Embryonic facial prominence (tissue), 1 donor: ENCODE results near the gene SESN2.
"Not testable (repeated sequence)": the region's sequence is repeated elsewhere in the genome, so short reads cannot be mapped to it uniquely, and the experiment has no call there.

Source experiments
- DNase-seq: peaks from one replicate; pipeline ENCODE4 v3.0.0-alpha.2; 2016; ENCODE audit errors: extremely low spot score

SESN2 gene

DNA sequence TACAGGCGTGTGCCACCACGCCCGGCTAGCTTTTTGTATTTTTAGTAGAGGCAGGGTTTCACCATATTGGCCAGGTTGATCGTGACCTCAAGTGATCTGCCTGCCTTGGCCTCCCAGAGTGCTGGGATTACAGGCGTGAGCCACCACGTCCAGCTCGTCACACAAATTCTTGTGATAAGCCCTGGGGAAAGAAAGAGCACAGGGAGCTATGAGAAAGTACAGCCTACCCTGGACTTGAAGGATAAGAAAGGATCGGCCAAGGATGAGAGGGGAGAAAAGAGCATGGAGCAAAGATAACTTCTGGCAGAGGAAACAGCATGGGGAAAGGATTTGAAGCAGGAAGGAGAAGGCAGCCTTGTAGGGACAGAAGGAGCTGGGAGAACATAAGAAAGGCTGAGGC is 29.2 kb downstream of the SESN2 start:
- no peak for DNase-seq

DNA sequence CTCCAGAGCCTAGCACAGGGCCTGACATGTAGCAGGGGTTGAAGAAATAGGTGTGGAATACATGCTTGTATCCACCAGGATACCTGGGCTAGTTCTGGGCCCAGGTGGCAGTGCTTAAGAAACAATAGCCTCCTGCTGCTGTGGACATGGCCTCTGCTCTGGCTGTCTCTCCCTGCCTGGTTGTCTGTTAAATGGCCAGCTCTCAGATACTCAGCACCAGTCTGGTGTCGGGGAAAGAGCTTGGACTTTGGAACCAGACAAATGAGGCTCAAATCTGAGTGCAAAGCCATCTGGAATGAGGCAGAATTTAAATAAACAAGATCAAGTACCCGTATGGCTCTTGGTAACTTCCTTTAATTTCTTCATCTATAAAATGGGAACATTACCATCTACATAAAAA is 31.5 kb downstream of the SESN2 start:
- no peak for DNase-seq

DNA sequence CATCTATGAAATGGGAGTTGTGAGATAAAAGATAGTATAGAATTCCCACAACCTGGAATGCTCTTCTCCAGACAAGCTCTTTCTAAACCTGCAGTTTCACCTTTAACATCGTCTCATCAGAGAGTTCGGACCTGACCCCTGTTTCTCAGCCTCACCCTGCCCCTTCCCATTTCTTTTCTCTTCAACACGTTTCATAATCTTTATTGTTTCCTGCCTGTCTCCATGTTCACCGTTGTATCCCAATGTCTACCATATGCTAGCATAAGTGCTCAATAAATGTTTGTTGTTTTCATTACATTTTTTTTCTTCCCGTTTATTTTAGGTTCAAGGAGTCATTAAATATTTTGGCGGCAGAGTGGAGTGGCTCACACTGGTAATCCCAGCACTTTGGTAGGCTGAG is 32.4 kb downstream of the SESN2 start:
- DNase-seq: no peak

DNA sequence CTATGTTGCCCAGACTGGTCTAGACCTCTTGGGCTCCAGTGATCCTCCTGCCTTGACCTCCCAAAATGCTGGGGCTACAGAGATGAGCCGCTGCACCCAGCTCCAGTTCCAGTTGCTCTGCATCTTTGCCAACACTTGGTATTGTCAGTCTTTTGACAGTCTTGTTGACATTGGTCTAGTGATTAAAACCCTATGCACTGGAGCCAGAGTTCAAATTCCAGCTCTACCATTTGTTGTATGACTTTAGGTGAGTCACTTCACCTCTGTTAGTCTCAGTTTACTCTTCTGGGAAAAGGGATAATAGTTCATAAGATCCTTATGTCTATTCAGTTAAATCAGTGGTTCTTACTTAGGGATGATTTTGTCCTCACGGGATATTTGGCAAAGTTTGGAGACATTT is 36.6 kb downstream of the SESN2 start:
- DNase-seq: no peak

DNA sequence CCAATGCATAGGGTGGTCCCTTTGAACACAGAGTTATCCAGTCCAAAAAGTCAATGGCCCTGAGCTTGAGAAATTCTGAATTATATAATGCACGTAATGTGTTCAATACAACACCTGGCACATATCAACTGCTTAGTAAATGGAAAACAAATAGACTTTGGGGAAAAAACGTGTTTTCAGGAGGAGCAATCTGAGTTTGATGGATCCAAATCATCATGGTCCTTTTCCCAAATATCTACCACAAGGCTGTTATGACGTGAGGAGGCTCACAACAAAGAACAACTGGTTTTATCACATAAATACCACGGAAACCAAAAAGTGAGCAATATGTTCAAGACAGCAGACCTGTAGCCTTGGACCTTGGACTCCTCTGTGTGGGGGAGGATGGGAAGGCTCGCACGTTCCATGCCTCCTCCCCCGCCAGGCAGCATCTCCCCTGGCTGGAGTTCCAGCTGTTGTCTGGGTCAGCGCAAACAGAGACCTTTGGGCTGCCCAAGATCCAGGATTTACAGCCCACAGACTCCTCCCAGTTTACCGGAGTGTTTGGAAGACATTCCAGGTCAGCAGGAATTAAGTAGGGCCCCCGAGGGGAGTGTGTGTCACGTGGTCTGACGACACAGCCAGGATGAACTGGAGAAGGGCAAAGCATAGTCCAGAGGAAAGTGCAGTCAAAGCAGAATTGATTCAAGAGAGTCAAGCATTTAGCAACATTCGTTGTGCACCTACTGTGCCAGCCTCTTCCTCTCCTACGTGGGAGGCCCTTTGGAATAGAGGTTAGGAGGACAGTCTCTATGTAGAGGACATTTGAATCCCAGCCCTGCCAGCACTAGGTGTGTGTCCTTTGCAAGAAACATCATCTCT is 37.3 kb downstream of the SESN2 start:
- DNase-seq: no peak

DNA sequence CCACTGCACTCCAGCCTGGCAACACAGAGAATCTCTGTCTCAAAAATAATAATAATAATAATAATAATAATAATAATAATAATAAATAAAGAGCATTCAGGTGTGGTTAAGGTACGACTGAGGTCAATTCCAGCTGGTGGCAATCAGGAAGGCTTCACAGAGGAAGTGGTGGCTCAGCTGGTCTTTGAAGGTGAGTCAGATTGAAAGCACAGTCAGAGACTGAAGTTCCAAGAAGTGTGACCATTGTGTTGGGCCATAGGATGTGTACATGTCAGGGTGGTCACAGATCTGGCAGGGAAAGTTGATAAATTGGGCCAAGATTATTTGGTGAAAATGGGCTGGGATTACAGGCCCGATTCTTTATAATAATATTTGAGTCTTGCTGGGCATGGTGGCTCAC is 38.5 kb downstream of the SESN2 start:
- DNase-seq: no peak

DNA sequence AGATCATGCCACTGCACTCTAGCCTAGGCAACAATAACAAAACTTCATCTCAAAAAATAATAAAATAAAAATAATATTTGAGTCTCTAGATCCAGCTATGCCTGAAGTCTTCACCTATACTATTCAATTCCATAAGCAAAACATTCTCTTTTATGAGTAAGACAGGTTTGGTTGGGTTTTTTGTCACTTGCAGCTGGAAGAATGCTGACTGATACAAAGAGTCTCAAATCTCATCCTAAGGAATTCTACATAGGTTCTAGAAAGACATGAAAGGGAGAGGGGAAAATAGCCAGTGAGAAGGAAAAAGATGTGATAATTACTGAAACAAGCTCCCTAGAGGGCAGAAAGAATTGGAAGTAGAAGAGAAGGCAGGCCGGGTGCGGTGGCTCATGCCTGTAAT is 39.1 kb downstream of the SESN2 start:
- DNase-seq: no peak

DNA sequence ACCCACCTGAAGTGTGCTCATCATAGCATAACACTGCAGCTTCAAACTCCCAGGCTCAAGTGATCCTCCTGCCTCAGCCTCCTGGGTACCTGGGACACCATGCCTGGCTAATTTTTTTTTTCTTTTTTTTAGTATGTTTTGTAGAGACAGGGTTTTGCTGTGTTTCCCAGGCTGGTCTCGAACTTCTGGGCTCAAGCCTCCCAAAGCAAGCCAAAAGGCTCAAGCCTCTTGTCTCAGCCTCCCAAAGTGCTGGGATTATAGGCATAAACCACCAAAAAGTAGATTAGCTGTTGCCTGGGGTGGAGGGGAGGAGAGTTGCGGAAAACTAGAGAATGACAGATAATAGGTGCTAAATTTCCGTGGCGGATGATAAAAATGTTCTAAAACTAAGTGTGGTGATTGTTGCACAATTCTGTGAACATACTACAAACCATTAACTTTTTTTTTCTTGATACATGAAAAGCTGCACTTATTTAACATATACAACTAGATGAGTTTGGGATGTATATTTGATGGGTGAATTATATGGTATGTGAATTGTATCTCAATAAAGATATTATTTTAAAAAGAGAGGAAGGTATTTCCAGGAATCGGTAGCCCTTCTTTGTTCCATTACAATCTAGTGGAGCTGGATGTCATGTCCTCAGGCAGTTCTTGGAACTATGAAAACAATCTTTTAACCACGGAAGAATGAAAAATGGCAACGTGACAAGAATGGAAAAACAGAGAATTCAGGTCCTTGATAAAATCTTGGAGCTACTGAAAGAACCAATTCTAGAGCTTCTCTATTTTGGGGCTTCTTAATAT is 42.3 kb downstream of the SESN2 start:
- no peak for DNase-seq

DNA sequence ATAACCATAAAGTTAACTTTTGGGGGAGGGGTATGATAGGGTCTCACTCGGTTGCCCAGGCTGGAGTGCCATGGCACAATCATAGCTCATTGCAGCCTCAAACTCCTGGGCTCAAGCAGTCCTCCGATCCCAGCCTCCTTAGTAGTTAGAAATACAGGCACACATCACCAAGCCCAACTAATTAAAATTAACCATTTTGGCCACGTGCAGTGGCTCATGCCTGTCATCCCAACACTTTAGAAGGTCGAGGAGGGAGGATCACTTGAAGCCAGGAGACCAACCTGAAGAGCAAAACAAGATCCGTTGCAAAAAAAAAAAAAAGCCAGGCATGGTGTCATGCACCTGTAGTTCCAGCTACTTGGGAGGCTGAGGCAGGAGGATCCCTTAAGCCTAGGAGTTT is 42.9 kb downstream of the SESN2 start:
- no peak for DNase-seq

DNA sequence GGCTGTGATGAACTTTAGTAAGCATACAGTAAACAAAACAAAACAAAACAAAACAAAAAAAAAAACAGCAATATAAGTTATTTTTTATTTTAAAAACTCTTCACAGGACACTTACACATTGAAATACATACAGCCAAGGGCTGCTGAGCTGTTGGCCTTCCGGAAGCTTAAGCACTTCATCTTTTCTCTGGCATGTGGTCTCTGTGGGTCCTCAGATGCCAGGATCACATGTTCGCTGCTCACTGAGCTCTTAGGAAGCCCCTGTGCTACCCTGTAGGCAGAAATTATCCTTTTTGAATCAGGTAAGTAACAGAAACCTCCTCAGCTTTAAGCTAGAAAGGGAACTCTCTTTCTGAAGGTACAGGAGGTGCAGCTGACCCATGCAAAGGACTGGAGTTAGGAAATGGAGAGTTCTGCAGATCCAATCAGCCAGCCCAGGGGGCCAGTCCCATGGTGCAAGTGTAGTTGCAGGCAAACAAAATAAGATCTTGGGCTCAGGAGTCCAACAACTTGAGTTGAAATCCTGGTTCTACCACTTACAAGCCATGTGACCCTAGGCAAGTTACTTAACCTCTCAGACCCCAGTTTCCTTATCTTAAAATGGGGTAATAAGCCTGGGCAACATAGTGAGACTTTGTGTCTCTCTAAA is 47.1 kb downstream of the SESN2 start:
- no peak for DNase-seq

DNA sequence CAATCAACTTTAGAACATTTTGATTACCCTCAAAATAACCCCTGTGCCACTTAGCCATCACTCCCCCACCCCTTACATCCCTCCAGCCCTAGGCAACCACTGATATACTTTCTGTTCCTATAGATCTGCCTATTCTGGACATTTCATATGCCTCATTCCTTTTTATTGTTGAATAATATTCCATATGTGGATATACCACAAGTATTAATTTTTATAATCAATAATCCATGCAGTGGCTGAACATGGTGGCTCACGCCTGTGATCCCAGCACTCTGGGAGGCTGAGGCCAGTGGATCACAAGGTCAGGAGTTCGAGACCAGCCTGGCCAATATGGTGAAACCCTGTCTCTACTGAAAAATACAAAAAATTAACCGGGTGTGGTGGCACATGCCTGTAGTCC is 49.4 kb downstream of the SESN2 start:
- DNase-seq: no peak

DNA sequence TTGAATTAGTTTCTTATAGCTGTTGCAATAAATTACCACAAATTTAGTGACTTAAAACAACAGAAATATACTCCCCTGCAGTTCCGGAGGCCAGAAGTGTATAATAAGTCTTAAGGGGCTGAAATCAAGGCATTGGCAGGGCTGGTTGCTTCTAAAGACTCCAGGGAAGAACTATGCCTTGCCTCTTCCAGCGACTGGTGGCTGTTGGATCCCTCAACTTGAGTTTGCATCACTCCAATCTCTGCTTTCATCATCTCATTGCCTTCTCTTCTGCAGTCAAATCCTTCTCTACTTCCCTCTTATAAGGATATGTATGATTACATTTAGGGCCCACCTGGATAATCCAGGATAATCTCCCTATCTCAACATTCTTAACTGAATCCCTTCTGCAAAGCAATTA is 50.4 kb downstream of the SESN2 start:
- no peak for DNase-seq

DNA sequence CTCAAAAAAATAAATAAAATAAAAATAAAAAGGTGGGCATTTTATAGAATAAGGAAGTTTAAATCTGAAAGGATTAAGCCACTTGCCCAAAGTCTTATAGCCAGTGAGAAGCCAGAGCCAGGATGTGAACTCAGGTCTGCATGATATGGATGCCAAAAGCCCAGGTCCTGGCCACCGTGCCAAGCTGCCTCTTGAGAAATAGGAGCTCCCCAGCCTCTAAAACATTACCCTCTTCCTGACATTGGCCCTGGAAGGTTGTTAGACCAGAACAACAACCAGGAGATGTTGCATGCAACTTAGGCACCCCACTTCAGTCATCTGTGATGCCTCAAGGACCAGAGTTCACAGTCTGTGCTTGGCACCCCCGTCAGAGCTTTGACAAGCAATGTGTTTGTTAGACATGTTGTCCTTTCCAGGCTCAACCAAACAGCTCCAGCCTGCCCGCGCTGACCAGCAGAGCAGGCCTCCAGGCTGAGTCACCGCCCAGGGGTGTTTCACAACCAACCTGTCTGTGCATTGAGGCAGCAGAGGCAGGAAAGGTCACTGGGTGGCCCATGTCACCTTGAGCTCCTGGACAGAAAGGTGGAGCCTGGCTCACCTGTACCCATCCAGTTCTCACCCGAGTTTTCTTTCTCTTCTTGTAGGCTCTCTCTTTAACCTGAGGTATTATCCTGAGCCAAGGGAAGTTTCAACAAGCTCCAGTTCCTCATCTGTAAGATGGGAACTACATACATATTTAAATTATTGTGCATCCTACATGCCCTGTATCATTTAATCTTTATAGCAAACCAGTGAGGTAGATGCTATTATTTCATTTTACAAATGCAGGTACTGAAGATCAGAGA is 54.6 kb downstream of the SESN2 start:
- no peak for DNase-seq

DNA sequence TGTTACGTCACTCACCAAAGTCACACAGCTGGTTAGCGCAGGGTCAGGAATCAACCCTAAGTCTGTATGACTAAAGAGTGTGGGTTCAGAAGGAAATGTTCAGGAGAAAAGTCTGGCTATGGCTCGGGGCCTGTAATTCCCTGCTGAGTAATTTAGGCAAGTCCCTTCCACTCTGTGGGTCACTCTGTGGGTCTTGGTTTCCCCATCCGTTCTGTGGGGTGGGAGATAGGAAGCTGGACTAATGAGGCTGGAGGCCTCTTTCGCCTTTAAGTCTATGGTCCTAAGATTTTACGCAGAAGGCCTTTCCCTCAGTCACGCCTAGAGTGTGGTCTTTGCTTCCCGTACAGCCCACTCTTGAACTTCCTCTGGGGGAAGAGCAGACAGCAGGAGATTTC is 55.2 kb downstream of the SESN2 start:
- no peak for DNase-seq

DNA sequence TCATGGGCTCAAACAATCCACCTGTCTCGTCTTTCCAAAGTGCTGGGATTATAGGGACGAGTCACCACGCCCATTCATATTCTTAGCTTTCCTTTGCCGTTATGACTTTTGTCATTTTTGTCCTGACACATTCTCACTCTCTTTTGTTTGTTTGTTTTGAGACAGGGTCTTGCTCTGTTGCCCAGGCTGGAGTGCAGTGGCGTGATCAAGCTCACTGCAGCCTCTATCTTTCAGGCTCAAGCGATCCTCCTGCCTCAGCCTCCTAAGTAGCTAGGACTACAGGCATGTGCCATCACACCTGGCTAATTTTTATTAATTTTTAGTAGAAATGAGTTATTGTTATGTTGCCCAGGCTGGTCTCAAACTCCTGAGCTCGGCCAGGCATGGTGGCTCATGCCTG is 57.7 kb downstream of the SESN2 start:
- DNase-seq: no peak

DNA sequence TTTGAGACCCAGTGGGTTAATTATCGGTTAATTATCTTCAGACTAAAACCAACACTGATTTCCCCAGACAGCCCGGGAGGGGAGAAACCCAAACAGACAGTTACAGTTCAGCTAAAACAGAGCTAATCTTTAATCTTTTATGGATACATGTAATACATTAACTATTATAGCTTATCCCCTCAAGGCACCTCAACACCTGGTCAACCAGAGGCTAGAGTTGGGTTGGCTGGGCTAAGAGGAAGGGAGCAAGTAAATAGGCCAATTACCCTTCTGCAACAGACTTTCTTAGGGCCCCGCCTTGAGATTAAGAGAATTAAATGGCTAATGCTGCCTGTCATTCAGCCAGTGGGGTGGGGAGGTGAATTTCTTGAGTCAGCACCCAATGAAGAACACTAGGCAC is 62.9 kb downstream of the SESN2 start:
- DNase-seq: no peak

DNA sequence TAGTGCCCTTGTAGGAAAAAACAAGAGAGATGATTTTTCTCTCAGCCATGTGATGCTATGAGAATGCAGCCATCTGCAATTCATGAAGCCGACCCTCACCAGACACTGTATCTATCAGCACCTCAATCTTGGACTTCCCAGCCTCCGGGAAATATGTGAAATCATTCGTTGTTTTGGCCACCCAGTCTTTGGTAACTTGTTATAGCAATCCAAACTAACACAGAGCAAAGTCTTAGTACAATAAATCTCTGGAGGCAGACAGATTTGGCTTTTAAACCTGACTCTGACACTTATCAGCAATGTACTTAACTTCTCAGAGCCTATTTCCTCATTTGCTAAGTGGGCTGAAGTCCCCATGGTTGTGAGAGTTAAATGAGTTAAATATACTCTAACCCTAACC is 64.4 kb downstream of the SESN2 start:
- no peak for DNase-seq

DNA sequence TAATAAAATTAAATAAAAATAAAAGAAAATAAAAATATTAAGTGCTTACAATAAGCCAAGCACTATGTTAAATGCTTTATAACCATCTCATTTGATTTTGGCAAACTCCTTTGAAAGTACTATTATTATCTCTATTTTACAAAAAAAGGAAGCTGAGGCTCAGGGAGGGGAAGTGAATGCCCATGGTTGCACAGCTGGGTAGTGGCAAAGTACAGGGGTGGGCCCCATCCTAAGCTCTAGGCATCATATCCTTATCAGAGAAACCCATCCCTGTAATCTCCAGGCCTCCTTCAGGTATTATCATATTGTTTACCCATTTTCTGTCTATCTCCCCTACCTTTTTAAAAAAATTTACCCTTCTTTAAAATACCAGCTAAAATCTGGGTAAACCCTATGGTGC is 67.2 kb downstream of the SESN2 start:
- DNase-seq: no peak

DNA sequence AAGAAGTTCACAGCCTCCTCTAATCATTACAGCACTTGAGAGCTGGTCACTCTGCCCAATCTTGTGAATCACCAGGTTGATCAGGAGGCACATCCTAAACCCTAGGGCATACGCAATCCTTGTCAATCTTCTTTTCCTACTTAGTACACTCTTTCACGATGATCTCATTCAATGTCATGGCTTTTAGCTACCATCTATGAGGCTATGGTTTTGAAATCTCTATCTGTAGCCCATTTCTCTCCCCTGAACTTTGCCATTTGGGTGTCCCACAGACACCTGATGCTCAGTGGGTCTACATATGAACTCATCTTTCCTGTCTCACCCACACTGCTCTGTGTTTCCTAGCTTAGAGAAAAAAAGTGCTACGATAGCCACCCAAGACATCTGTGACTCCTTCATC is 67.7 kb downstream of the SESN2 start:
- DNase-seq: no peak

DNA sequence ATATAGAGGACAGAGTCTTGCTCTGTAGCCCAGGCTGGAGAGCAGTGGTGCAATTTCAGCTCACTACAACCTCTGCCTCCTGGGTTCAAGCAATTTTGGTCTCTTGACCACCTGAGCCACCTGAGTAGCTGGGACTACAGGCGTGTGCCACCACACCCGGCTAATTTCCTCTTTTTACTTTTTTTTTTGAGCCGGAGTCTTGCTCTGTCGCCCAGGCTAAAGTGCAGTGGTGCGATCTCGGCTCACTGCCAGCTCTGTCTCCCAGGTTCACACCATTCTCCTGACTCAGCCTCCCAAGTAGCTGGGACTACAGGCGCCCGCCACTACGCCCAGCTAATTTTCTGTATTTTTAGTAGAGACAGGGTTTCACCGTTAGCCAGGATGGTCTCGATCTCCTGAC is 68.1 kb downstream of the SESN2 start:
- DNase-seq: not testable (repeated sequence)

DNA sequence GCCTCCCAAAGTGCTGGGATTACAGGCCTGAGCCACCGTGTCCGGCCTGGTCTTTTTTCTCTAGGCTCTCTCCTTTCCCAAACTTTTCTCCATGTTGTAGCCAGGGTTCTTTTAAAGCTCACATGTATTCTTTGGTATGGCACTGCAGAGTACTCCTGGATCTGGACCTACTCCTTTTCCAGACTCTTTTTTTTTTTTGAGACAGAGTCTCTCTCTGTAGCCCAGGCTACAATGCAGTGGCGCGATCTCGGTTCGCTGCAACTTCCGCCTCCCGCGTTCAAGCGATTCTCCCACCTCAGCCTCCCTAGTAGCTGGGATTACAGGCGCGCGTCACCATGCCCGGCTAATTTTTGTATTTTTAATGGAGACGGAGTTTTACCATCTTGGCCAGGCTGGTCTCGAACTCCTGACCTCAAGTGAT is 68.9 kb downstream of the SESN2 start:
- no peak for DNase-seq
